IPS-NIHi7 (cell line): ENCODE data around the gene FRAT1.
"Not testable (repeated sequence)": the region's sequence is repeated elsewhere in the genome, so short reads cannot be mapped to it uniquely, and the experiment has no call there.

Experiments
- DNase-seq: peaks from one replicate; pipeline ENCODE4 v3.0.0; 2012; ENCODE audit warnings: mixed read lengths; ENCODE audit errors: extremely low spot score

The FRAT1 gene

DNA sequence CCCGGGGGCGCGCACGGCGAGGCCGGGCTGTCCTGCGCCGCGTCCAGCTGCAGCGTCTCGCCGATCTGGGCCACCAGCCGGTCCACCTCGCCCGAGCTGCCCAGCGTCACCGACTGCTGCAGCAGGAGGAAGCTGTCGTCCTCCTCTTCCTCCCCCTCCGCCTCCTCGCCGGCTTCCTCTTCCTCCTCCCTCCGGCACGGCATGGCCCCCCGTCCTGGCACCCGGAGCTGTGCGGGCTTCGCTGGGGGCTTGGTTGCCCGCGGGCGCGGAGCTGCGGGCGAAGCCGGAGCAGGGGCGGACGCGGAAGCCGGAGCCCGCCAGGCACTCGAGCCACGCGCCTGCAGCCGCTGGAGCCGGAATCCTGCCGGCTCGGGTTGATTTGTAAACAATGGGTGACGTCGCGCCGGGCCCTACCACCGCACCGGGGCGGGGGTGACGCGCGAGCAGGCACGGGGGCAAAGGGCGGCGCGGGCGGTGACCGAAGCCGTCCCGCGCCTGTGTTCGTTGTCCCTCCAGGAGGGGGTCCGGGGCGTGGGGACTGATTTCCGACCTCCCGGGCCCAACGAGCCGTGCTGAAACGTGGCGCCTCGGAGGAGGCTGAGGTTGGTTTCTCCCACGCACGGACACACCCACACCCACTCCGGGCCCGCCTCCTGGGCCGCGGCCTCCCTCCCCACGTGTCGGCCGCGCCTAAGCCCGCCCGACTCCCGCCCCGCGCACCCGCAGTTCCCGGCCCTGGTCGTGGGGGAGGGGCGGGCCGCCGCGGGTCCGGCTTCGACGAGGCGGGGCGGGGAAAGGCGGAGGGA, 15.5 kb downstream of the FRAT1 start, which contains the start of gene FRAT2:
TSS of gene FRAT2 (minus strand) at position 360 of the 806 bp plus-strand sequence. CDS start at position 203, 157 bp downstream.
- DNase-seq = peak; percentile 83

DNA sequence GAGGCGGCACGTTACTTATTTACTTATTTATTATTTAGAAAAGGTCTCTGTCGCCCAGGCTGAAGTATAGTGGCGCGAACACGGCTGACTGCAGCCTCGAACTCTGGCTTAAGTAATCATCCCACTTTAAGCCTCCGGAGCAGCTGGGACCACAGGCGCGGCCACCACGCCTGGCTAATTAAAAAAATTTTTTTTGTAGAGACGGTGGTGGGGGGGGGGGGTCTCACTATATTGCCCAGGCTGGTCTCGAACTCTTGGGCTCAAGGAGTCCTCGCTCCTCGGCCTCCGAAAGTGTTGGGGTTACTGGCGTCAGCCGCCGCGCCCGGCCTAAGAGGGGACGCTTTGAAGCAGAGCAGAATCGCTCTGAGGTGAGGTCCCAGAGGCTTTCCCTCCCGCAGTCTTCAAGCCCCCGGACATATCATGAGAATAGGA, 16.1 kb downstream of the FRAT1 start:
- DNase-seq = no peak

- no peak for DNase-seq
Observed at GRCh38 chr10:97336006-97336405, 16.9 kb downstream of the FRAT1 start.

- DNase-seq = no peak
Observed at GRCh38 chr10:97336446-97336845, 17.4 kb downstream of the FRAT1 start.

- DNase-seq = peak; percentile 59
Observed at GRCh38 chr10:97336942-97337831, 18.1 kb downstream of the FRAT1 start.

- no peak for DNase-seq
Observed at GRCh38 chr10:97338041-97338440, 19.0 kb downstream of the FRAT1 start.

- DNase-seq = no peak
Observed at GRCh38 chr10:97341416-97341815, 22.3 kb downstream of the FRAT1 start.

- not testable (repeated sequence) for DNase-seq
Observed at GRCh38 chr10:97343664-97344063, 24.6 kb downstream of the FRAT1 start.

DNA sequence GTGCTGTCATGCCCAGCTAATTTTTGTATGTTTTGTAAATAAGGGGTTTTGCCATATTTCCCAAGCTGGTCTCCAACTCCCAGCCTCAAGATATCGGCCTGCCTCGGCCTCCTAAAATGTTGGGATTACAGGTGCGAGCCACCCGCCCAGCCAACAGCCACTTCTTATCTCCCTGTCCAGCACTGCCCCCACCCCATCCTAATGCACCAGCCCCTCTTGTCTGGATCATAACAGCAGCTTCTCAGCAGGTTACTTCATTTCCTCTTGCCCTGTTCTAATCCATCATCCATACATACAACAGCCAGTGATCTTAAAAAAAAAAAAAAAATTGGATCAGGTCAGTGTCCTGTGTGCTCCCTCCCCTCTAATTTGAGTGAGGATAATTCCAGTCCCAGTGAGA, 28.2 kb downstream of the FRAT1 start:
- DNase-seq = no peak

DNA sequence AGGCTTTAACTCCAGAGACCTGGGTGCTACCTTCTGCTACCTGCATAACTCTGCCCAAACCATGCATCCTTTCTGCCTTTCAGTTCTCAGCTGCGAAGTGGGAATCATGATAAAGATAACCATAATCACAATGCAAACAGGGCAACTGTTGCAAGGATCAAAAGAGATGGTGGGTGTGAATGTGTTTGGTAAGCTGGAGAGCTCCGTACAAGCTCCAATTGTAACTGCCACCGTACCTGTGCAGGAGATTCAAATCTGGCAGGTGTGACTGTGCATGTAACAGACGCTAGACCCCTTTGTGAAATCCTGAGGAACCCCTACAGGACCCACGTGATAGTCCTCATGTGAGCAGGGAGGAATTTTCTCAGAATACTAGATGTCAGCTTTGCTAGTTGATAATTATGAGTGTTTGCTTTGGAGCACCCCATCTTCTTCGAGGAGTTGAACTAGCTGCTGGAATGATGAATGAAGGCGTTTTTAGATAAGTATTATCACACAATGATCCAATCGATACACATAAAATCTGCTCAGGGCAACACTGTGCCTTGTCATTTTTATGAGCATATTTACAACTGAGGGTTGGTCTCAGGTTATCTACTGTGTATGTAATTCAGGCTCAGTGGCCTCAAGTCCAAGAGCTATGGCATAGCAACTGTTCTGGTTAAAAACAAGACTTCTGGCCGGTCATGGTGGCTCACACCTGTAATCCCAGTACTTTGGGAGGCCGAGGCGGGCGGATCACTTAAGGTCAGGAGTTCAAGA, 30.9 kb downstream of the FRAT1 start:
- DNase-seq = no peak

DNA sequence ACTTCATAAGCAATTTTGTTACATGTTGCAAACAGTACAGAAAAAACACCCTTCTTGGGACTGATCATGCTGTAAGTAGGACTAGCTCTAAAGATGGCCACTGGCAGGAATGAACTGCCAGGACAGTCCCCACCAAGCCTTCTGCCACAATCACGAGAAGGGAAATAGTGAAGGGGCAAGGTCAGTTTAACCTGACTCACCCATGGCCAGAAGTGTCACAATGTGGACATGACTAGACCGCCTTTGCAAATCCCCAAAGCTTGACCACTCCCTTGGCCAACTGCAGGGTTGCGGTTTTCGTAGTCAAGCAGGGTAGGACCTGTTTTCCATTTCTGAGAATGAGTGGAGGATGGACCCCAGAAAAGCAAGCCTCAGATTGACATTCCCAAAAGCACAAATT, 34.9 kb downstream of the FRAT1 start:
- no peak for DNase-seq

DNA sequence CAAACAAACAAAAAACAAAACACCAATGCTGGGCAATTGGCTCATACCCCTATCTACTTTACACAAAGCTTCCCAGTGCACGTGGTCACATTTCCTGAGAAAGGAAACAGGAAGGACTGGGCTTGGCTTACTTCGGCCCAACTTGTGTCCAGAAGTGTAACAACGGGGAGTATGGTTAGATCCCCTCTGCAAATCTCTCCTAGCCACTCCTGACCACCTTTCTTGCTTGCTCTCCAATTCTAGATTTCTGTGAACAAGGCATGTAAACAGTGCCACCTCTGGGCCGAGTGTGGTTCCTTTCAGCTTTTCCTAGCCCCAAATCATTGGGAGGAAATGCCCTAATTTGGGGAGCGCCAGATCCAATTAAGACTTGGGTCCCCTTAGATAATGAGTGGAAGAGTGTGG, 36.5 kb downstream of the FRAT1 start:
- DNase-seq = peak; percentile 71

GRCh38 chr10:97356318-97356914, 37.3 kb downstream of the FRAT1 start:
- no peak for DNase-seq

GRCh38 chr10:97356918-97357317, 37.8 kb downstream of the FRAT1 start:
- DNase-seq = no peak

DNA sequence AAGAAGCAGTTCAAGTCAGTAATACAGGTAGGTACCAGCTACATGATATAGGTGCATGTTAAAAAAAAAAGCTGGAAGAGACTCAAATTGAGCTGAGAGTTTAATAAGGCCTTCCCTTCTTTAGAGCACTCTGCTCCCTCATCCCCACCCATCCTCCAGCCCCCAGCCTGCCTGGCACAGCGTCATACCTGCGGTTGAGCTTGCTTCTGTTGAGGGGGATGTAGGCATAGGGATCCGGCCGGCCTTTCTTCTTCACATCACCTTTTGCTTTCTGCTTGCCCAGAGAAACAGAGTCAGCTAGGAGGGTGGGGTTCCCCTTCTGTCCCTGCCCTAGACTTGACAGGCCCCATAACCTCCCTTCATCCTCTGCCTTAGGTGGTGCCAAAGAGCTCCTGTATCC, 39.3 kb downstream of the FRAT1 start:
- no peak for DNase-seq

DNA sequence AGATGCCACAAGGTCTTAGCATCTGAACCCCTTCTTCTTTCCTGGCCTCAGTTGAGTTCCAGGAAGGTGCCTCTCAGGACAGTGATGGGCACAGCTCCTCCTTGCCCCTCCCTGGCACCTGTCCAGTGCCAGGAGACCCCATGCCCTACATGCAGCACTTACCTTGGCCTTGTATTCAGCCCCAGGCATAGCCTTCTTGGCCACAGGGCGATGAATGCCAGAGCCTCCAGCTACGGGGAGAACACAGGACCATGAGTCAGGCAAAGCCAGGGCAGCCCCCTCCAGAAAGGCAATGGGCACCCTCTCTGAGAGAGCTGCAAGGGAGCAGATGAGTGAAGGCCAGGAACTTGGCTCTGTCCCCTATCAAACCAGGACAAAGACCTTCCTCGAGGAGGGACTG, 39.7 kb downstream of the FRAT1 start:
- no peak for DNase-seq

DNA sequence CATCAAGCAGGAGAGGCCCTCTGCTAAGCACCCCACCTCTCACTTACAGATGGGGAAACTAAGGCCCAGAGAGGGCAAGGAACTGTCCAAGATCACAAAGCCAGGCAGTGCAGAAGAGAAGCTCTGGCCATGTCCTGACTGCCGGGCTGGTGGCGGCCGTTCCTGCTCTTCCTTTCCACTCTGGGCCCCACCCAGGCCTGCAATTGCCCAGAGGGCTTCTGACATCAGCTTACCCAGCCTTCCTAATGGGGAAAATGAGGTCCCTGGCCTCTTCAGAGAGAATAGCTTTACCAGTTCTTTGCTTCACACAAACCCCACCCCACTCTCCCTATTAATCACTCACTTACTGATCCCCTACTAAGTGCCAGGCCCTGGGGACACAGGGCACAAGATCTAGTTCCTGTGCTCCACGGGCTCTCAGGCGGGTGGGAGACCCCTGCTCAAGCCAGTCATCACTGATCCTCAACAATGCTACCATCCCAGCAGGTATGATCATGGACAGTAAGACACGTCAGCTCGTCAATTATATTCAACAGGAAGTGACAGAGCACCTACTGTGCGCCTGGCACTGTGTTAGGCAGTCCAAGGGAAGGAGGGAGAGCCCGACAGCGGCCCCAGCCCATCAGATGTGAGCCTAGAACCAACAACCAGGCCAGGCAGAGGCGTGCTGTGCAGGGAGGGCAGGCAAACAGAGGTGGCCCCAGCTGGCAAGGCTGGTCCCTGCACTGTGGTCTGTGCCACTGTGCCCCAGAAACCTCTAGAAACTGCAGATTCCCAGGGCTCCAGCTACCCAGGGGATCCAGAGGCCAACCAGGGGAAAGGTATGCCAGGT, 41.9 kb downstream of the FRAT1 start:
- no peak for DNase-seq

- DNase-seq = no peak
Observed at GRCh38 chr10:97361537-97361901, 42.4 kb downstream of the FRAT1 start.

- DNase-seq = no peak
Observed at GRCh38 chr10:97362310-97363033, 43.4 kb downstream of the FRAT1 start.

DNA sequence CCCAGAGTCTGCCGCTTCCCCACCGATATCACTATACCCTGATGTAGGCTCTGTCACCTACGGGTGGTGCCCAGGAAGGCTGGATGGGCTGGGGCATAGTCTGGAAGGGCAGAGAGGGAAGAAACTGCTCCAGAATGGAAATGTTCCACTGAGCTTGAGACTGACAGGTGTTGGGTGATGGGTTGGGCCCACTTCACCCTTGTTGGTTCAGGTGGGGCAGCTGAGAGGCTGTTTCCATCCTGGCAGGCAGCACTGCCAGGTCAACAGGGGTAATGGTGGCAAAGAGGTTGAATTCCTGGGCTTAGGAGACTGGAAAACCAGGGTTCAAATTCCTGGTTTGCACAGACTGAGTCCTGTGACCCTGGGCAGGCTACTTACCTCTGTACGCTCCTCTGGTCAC, 44.0 kb downstream of the FRAT1 start:
- no peak for DNase-seq
